Measurements from ENCODE around the gene TMEM95. TPM values are rescaled to one million over a fixed set of nuclear protein-coding genes. Genes with fewer than 3 reads are reported as not detected.

The TMEM95 gene
- total and polyA plus RNA-seq, 2 donors (not counting 1 experiment from before 2014, with no cell fraction given) = 0.25 TPM; not detected in 1

GRCh38 chr17:7369825-7370224 is 14.9 kb downstream of the TMEM95 start:
- Histone ChIP-seq H3K79me2 (ENCODE audit: control insufficient read depth, insufficient read depth, low read length) (no peaks in the 10 kb centered on the region), H3K4me2 (replicated peaks; ENCODE audit: low read depth, low read length, poor library complexity, severe bottlenecking) (no peak overlapping the region), H3K36me3 (replicated peaks in 1 of 2; ENCODE audit: control extremely low read depth in 1 of 2, control insufficient read depth in 1 of 2, extremely low read depth in 1 of 2, insufficient read depth in 2 of 2, low read length in 1 of 2) (no peaks in the 10 kb centered on the region), H3K9me3 (ENCODE audit: control extremely low read depth in 1 of 3, control insufficient read depth in 2 of 3, insufficient read depth in 1 of 3, low read length in 2 of 3) (no peaks in the 10 kb centered on the region), H3K9ac (ENCODE audit: low read length) (no peak overlapping the region), H2AFZ (ENCODE audit: insufficient read depth, low read depth, low read length, poor library complexity, severe bottlenecking) (no peak overlapping the region), H3K27me3 (replicated peaks in 1 of 4; ENCODE audit: control extremely low read depth in 1 of 4, control insufficient read depth in 3 of 4, insufficient read depth in 4 of 4, low read length in 3 of 4) (peaks cover 0 to 4% (median 0%) of the 10 kb centered on the region in 4 experiments), H3K4me1 (ENCODE audit: control insufficient read depth in 2 of 2, insufficient read depth in 2 of 2, low read length in 2 of 2) (no peaks in the 10 kb centered on the region), H3K27ac (ENCODE audit: low read length in 2 of 2) (no peak overlapping the region), H3K4me3 (ENCODE audit: control extremely low read depth in 1 of 5, extremely low read depth in 1 of 5, insufficient read depth in 1 of 5, low read depth in 2 of 5, low read length in 4 of 5) (no peak overlapping the region), H4K20me1 (ENCODE audit: control insufficient read depth, insufficient read depth, low read length, poor library complexity, severe bottlenecking) (no peaks in the 10 kb centered on the region)
- H3K4me3 Mint-ChIP-seq = no peak overlapping the region
- no peaks in the 10 kb centered on the region for H3K9me3 Mint-ChIP-seq (ENCODE audit: insufficient read depth)
- CTCF ChIA-PET = interaction anchor here (1.0 to 1.4 kb wide), 2 partner anchors 69 to 75 kb away, joined by 3 read pairs; partner anchors contain the start of genes CHRNB1 and FGF11
- intact Hi-C loops (cut with micrococcal nuclease) = no loop called here
- 96% methylated on average over 5 of the region's 5 CpGs for WGBS (ENCODE audit: insufficient coverage)
- H3K27me3 Mint-ChIP-seq = peaks cover 3% of the 10 kb centered on the region
- POLR2A ChIA-PET = no interaction called here
- no peak for TF ChIP-seq CTCF (IDR thresholded peaks at IDR 0.05)
- no peak for TF ChIP-seq EZH2 (IDR thresholded peaks at IDR 0.05; ENCODE audit: borderline replicate concordance, insufficient read depth, low read depth, low read length, poor library complexity, severe bottlenecking)
- H3K27ac Mint-ChIP-seq = no peak overlapping the region
- H3K4me1 Mint-ChIP-seq = no peaks in the 10 kb centered on the region
- ATAC-seq (ENCODE audit: low read depth) (no peak), DNase-seq (no peak)

GRCh38 chr17:7370853-7371252 is 15.9 kb downstream of the TMEM95 start:
- DNase-seq = no peak
- H3K4me1 Mint-ChIP-seq = no peaks in the 10 kb centered on the region
- POLR2A ChIA-PET = interaction anchor here (0.6 kb wide), 1 partner anchor 19 kb away, joined by 3 read pairs; no protein-coding TSS in a partner anchor
- TF ChIP-seq EZH2 (IDR thresholded peaks at IDR 0.05; ENCODE audit: borderline replicate concordance, insufficient read depth, low read depth, low read length, poor library complexity, severe bottlenecking) (no peak), CTCF (IDR thresholded peaks at IDR 0.05) (no peak)
- CTCF ChIA-PET = interaction anchor here (1.0 to 1.4 kb wide), 3 partner anchors 15 to 74 kb away, joined by 3 to 6 read pairs (median 3); partner anchors contain the start of genes CHRNB1 and FGF11
- peaks cover 3% of the 10 kb centered on the region for H3K27me3 Mint-ChIP-seq
- Histone ChIP-seq H3K9me3 (ENCODE audit: control extremely low read depth in 1 of 3, control insufficient read depth in 2 of 3, insufficient read depth in 1 of 3, low read length in 2 of 3) (no peaks in the 10 kb centered on the region), H3K79me2 (ENCODE audit: control insufficient read depth, insufficient read depth, low read length) (no peaks in the 10 kb centered on the region), H3K9ac (ENCODE audit: low read length) (no peak overlapping the region), H3K27me3 (replicated peaks in 1 of 4; ENCODE audit: control extremely low read depth in 1 of 4, control insufficient read depth in 3 of 4, insufficient read depth in 4 of 4, low read length in 3 of 4) (peaks cover 0 to 4% (median 0%) of the 10 kb centered on the region in 4 experiments), H3K4me2 (replicated peaks; ENCODE audit: low read depth, low read length, poor library complexity, severe bottlenecking) (no peak overlapping the region), H3K4me1 (ENCODE audit: control insufficient read depth in 2 of 2, insufficient read depth in 2 of 2, low read length in 2 of 2) (no peaks in the 10 kb centered on the region), H3K27ac (ENCODE audit: low read length in 2 of 2) (no peak overlapping the region), H4K20me1 (ENCODE audit: control insufficient read depth, insufficient read depth, low read length, poor library complexity, severe bottlenecking) (no peaks in the 10 kb centered on the region), H2AFZ (ENCODE audit: insufficient read depth, low read depth, low read length, poor library complexity, severe bottlenecking) (no peak overlapping the region), H3K4me3 (ENCODE audit: control extremely low read depth in 1 of 5, extremely low read depth in 1 of 5, insufficient read depth in 1 of 5, low read depth in 2 of 5, low read length in 4 of 5) (no peak overlapping the region), H3K36me3 (replicated peaks in 1 of 2; ENCODE audit: control extremely low read depth in 1 of 2, control insufficient read depth in 1 of 2, extremely low read depth in 1 of 2, insufficient read depth in 2 of 2, low read length in 1 of 2) (no peaks in the 10 kb centered on the region)
- H3K4me3 Mint-ChIP-seq = no peak overlapping the region
- no peak for ATAC-seq (ENCODE audit: low read depth)
- H3K27ac Mint-ChIP-seq = no peak overlapping the region
- intact Hi-C loops (cut with micrococcal nuclease) = no loop called here
- no peaks in the 10 kb centered on the region for H3K9me3 Mint-ChIP-seq (ENCODE audit: insufficient read depth)
- WGBS (ENCODE audit: insufficient coverage) = 90% methylated on average over 2 of the region's 4 CpGs

Data from B cell (primary cell).